OCI-LY3 (cell line): ENCODE data around the gene ZNF337.

ENCODE experiments used
- H2AFZ ChIP-seq: fragments of 200-600, 300-600 bp; shearing (Covaris generic); 2 replicates; pipeline ENCODE4 v1.6.0; 2014; ENCODE audit warnings: antibody characterized with exemption, low read depth, low read length
- H3K27ac ChIP-seq: fragments of 200-600, 300-600 bp; sonication (generic); 2 replicates; pipeline ENCODE4 v1.5.1; 2014; ENCODE audit warnings: mild to moderate bottlenecking, low read length, moderate library complexity, mixed read lengths
- H3K27me3 ChIP-seq: fragments of 200-600, 300-600 bp; sonication (generic); 2 replicates; pipeline ENCODE4 v1.6.1; 2014; ENCODE audit warnings: low read depth, low read length, mixed read lengths
- H3K36me3 ChIP-seq: fragments of 200-600, 300-600 bp; sonication (generic); replicated peaks from 2 replicates; pipeline ENCODE3; 2014; ENCODE audit warnings: low read depth, low read length, mixed read lengths
- H3K4me1 ChIP-seq: fragments of 300-600, 200-600 bp; sonication (generic); 2 replicates; pipeline ENCODE4 v1.6.1; 2014; ENCODE audit warnings: low read length, mixed read lengths
- H3K4me2 ChIP-seq: fragments of 200-600, 300-600 bp; sonication (generic); 2 replicates; pipeline ENCODE4 v1.6.1; 2014; ENCODE audit warnings: low read length, mixed read lengths
- H3K4me3 ChIP-seq: fragments of 300-600, 200-600 bp; sonication (generic); 2 replicates; pipeline ENCODE4 v1.5.1; 2014; ENCODE audit warnings: antibody characterized with exemption, mild to moderate bottlenecking, low read length, moderate library complexity
- H3K79me2 ChIP-seq: fragments of 300-600, 200-600 bp; shearing (Covaris generic); 2 replicates; pipeline ENCODE4 v1.6.1; 2014; ENCODE audit warnings: mild to moderate bottlenecking, low read length, mixed read lengths
- H3K9ac ChIP-seq: fragments of 300-600, 200-600 bp; shearing (Covaris generic); 2 replicates; pipeline ENCODE4 v1.6.0; 2014; ENCODE audit warnings: mild to moderate bottlenecking, low read length, moderate library complexity
- H3K9me3 ChIP-seq: fragments of 200-600, 300-600 bp; shearing (Covaris generic); 2 replicates; pipeline ENCODE4 v1.6.1; 2014; ENCODE audit warnings: low read length, mixed read lengths; ENCODE audit not compliant: insufficient read depth
- H4K20me1 ChIP-seq: fragments of 200-600, 300-600 bp; sonication (generic); 2 replicates; pipeline ENCODE4 v1.6.1; 2016; ENCODE audit warnings: low read length, mixed read lengths; ENCODE audit not compliant: insufficient read depth
- CTCF ChIP-seq: fragments of 200-600, 300-600 bp; sonication (generic); IDR thresholded peaks from 2 replicates; pipeline ENCODE4 v1.5.1; 2014; ENCODE audit warnings: antibody characterized with exemption, low read length, low read depth
- EZH2phosphoT487 ChIP-seq: fragments of 200-600 bp; shearing (Covaris generic); IDR thresholded peaks from 2 replicates; pipeline ENCODE4 v1.6.1; 2018; ENCODE audit warnings: antibody characterized with exemption, mixed run types, low read depth

Gene ZNF337

GRCh38 chr20:25699914-25700313 is 3.3 kb upstream of the ZNF337 start:
- no peak overlapping the region for H3K4me3 ChIP-seq
- peaks cover 16% of the 10 kb centered on the region for H3K79me2 ChIP-seq
- H2AFZ ChIP-seq = no peak overlapping the region
- H3K9ac ChIP-seq = no peak overlapping the region
- no peaks in the 10 kb centered on the region for H3K27me3 ChIP-seq
- no peak overlapping the region for H3K27ac ChIP-seq
- no peak overlapping the region for H3K4me2 ChIP-seq
- H3K36me3 ChIP-seq = no peaks in the 10 kb centered on the region
- TF ChIP-seq CTCF = no peak
- TF ChIP-seq EZH2phosphoT487 = no peak
- peaks cover 7% of the 10 kb centered on the region for H3K4me1 ChIP-seq
- no peaks in the 10 kb centered on the region for H4K20me1 ChIP-seq
- H3K9me3 ChIP-seq = 0 out of 2 replicates have a peak, but pooled peaks cover 4% of the 10 kb centered on the region

GRCh38 chr20:25697132-25697446 is 436 bp upstream of the ZNF337 start:
- Histone ChIP-seq H3K4me2 (peak overlapping the region; percentile 47), H3K36me3 (peaks cover 2% of the 10 kb centered on the region), H3K79me2 (peaks cover 34% of the 10 kb centered on the region), H3K27ac (no peak overlapping the region), H4K20me1 (no peaks in the 10 kb centered on the region), H2AFZ (peak overlapping the region; percentile 78), H3K9me3 (0 out of 2 replicates have a peak, but pooled peaks cover 4% of the 10 kb centered on the region), H3K27me3 (no peaks in the 10 kb centered on the region), H3K4me1 (peaks cover 33% of the 10 kb centered on the region), H3K9ac (peak overlapping the region; percentile 89), H3K4me3 (peak overlapping the region; percentile 83)
- no peak for TF ChIP-seq CTCF
- no peak for TF ChIP-seq EZH2phosphoT487

GRCh38 chr20:25695532-25696370 is 902 bp downstream of the ZNF337 start:
- H3K36me3 ChIP-seq = peaks cover 14% of the 10 kb centered on the region
- peaks cover 38% of the 10 kb centered on the region for H3K79me2 ChIP-seq
- H3K4me1 ChIP-seq = peaks cover 39% of the 10 kb centered on the region
- H3K4me2 ChIP-seq = peak overlapping the region; percentile 72
- peak overlapping the region; percentile 46 for H3K27ac ChIP-seq
- H4K20me1 ChIP-seq = no peaks in the 10 kb centered on the region
- 0 out of 2 replicates have a peak, but pooled peaks cover 4% of the 10 kb centered on the region for H3K9me3 ChIP-seq
- H3K4me3 ChIP-seq = peak overlapping the region; percentile 83
- no peaks in the 10 kb centered on the region for H3K27me3 ChIP-seq
- H2AFZ ChIP-seq = peak overlapping the region; percentile 78; the same call in 1 of the 2 replicates
- peak overlapping the region; percentile 89 for H3K9ac ChIP-seq
- TF ChIP-seq CTCF = no peak
- no peak for TF ChIP-seq EZH2phosphoT487

GRCh38 chr20:25692499-25692898 is 4.2 kb downstream of the ZNF337 start:
- Histone ChIP-seq H3K27me3 (no peaks in the 10 kb centered on the region), H3K4me2 (peak overlapping the region; percentile 56), H4K20me1 (no peaks in the 10 kb centered on the region), H3K9ac (0 out of 2 replicates have a peak overlapping the region, but pooled peaks have one; percentile 2), H3K36me3 (peaks cover 25% of the 10 kb centered on the region), H3K79me2 (peaks cover 38% of the 10 kb centered on the region), H3K4me3 (peak overlapping the region; percentile 16), H3K4me1 (peaks cover 39% of the 10 kb centered on the region), H3K9me3 (no peaks in the 10 kb centered on the region), H3K27ac (peak overlapping the region; percentile 16; the same call in 1 of the 2 replicates), H2AFZ (no peak overlapping the region)
- TF ChIP-seq CTCF (peak; percentile 24; the same call in 1 of the 2 replicates), EZH2phosphoT487 (no peak)
